DOHH2 (cell line): ENCODE results near the gene AK1.

Experiments used
- H3F3A ChIP-seq: fragments of 200-600 bp; sonication (generic), shearing (Covaris generic); 2 replicates; pipeline ENCODE4 v1.6.0; 2016; ENCODE audit warnings: antibody characterized with exemption, mild to moderate bottlenecking; ENCODE audit not compliant: control insufficient read depth, insufficient read depth
- H3K27ac ChIP-seq: fragments of 200-600 bp; sonication (generic); 2 replicates; pipeline ENCODE4 v1.5.1; 2014; ENCODE audit warnings: low read depth, mild to moderate bottlenecking, low read length, moderate library complexity
- H3K27me3 ChIP-seq: fragments of 200-600 bp; sonication (generic); 2 replicates; pipeline ENCODE4 v1.6.1; 2014; ENCODE audit warnings: mild to moderate bottlenecking, low read length, mixed read lengths; ENCODE audit not compliant: control insufficient read depth
- H3K36me3 ChIP-seq: fragments of 200-600 bp; sonication (generic); 2 replicates; pipeline ENCODE4 v1.6.1; 2014; ENCODE audit warnings: mild to moderate bottlenecking, low read length, moderate library complexity, mixed read lengths; ENCODE audit not compliant: control insufficient read depth
- H3K4me1 ChIP-seq: fragments of 200-600 bp; sonication (generic); 2 replicates; pipeline ENCODE4 v1.6.1; 2014; ENCODE audit warnings: mild to moderate bottlenecking, low read length, mixed read lengths; ENCODE audit not compliant: control insufficient read depth
- H3K4me2 ChIP-seq: fragments of 200-600 bp; sonication (generic); 2 replicates; pipeline ENCODE4 v1.6.0; 2014; ENCODE audit warnings: mild to moderate bottlenecking, low read length, moderate library complexity
- H3K4me3 ChIP-seq: fragments of 200-600 bp; sonication (generic); 2 replicates; pipeline ENCODE4 v1.5.1; 2014; ENCODE audit warnings: mild to moderate bottlenecking, low read length, mixed read lengths
- H3K79me2 ChIP-seq: fragments of 200-600 bp; sonication (generic); 2 replicates; pipeline ENCODE4 v1.6.1; 2014; ENCODE audit warnings: mild to moderate bottlenecking, low read length, mixed read lengths; ENCODE audit not compliant: control insufficient read depth
- H3K9me2 ChIP-seq: fragments of 200-600 bp; sonication (generic); replicated peaks from 2 replicates; pipeline ENCODE4 v1.6.1; 2014; ENCODE audit warnings: mild to moderate bottlenecking, low read length, mixed read lengths; ENCODE audit not compliant: control insufficient read depth
- H3K9me3 ChIP-seq: fragments of 200-600 bp; sonication (generic); 2 replicates; pipeline ENCODE4 v1.6.1; 2014; ENCODE audit warnings: antibody characterized with exemption, low read length, mixed read lengths; ENCODE audit not compliant: control insufficient read depth, insufficient read depth
- H4K20me1 ChIP-seq: fragments of 200-600 bp; sonication (generic); 2 replicates; pipeline ENCODE4 v1.6.0; 2014; ENCODE audit warnings: low read depth, mild to moderate bottlenecking, antibody characterized with exemption, low read length, moderate library complexity; ENCODE audit not compliant: control insufficient read depth, insufficient read depth
- EZH2phosphoT487 ChIP-seq: fragments of 200-600 bp; sonication (generic); IDR thresholded peaks from 2 replicates; pipeline ENCODE4 v1.6.1; 2017; ENCODE audit warnings: borderline replicate concordance, mild to moderate bottlenecking, antibody characterized with exemption, low read length, moderate library complexity, mixed read lengths
- TF ChIP-seq, protein P1 (sequence below): fragments of 200-600 bp; sonication (generic); IDR thresholded peaks from one replicate; pipeline ENCODE4 v1.5.1; 2014; ENCODE audit warnings: antibody characterized with exemption, mild to moderate bottlenecking, low read depth, low read length; ENCODE audit not compliant: poor library complexity, severe bottlenecking

AK1 gene

DNA sequence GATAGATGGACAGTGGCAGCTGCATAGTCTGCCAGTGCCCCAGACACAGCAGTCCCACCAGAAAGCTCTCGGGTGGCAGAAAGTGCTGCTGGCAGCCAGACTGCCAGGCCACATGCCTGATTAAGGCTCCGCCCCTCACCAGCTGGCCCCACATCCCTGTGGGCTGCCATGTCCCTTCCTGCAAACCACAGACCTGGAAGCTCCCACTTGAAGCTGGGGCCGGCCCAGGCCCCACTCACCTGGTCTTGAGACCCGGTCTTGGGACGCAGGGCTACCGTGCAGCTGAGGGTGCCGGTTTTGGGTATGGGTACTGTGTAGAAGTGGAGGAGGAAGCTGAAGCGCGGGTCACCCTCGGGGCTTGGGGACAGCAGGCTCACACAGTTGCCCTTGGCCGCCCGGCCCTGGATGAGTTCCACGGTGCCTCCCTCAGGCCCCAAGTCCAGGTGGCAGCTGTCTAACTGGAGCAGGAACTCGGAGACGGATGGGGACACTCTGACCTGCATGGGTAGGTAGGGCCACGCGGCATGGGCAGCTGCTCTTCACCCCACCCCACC lies 59.5 kb downstream of the AK1 start:
- TF ChIP-seq, protein P1, sequence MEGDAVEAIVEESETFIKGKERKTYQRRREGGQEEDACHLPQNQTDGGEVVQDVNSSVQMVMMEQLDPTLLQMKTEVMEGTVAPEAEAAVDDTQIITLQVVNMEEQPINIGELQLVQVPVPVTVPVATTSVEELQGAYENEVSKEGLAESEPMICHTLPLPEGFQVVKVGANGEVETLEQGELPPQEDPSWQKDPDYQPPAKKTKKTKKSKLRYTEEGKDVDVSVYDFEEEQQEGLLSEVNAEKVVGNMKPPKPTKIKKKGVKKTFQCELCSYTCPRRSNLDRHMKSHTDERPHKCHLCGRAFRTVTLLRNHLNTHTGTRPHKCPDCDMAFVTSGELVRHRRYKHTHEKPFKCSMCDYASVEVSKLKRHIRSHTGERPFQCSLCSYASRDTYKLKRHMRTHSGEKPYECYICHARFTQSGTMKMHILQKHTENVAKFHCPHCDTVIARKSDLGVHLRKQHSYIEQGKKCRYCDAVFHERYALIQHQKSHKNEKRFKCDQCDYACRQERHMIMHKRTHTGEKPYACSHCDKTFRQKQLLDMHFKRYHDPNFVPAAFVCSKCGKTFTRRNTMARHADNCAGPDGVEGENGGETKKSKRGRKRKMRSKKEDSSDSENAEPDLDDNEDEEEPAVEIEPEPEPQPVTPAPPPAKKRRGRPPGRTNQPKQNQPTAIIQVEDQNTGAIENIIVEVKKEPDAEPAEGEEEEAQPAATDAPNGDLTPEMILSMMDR, result no peak
- TF ChIP-seq EZH2phosphoT487, result no peak
- H3K9me2 ChIP-seq, result no peaks in the 10 kb centered on the region
- H3K4me3 ChIP-seq, result no peak overlapping the region
- H3K27ac ChIP-seq, result no peak overlapping the region
- no peaks in the 10 kb centered on the region for H3K27me3 ChIP-seq
- H3K36me3 ChIP-seq, result peaks cover 21% of the 10 kb centered on the region
- no peaks in the 10 kb centered on the region for H4K20me1 ChIP-seq
- peaks cover 10% of the 10 kb centered on the region for H3F3A ChIP-seq
- no peak overlapping the region for H3K4me2 ChIP-seq
- H3K79me2 ChIP-seq, result no peaks in the 10 kb centered on the region
- no peaks in the 10 kb centered on the region for H3K4me1 ChIP-seq
- H3K9me3 ChIP-seq, result no peaks in the 10 kb centered on the region

DNA sequence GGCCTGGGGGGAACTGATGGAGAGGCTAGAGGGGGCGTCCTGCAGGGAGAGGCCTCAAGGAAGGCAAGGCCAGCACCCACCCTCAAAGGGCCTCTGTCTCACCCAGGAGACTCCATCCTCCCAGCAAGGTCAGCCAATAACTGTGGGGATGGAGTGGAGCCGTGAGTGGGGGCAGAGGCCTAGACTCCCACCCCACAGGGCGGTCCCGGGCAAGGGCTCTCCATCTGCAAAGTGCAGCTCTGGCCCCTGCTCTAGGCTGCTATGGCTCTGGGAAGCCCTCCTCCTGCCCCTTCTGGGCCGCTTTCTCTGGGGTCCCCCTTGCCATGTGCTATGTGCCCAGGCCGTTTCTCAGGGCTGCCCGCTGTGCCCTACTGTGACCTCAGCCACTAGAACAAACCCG lies 60.7 kb downstream of the AK1 start:
- Histone ChIP-seq H3K36me3 (peaks cover 32% of the 10 kb centered on the region), H3K79me2 (no peaks in the 10 kb centered on the region), H3K27ac (no peak overlapping the region)

More for the DNA sequence above, 60.7 kb downstream of the AK1 start:
- H3K4me1 ChIP-seq, result no peaks in the 10 kb centered on the region
- no peaks in the 10 kb centered on the region for H3K9me2 ChIP-seq
- H3K4me2 ChIP-seq, result no peak overlapping the region
- no peak overlapping the region for H3K4me3 ChIP-seq
- H4K20me1 ChIP-seq, result no peaks in the 10 kb centered on the region
- TF ChIP-seq EZH2phosphoT487, result no peak
- TF ChIP-seq, protein P1, result no peak
- H3F3A ChIP-seq, result no peaks in the 10 kb centered on the region
- no peaks in the 10 kb centered on the region for H3K27me3 ChIP-seq
- no peaks in the 10 kb centered on the region for H3K9me3 ChIP-seq
